Activated CD8-positive, alpha-beta memory T cell treated with anti-CD3 and anti-CD28 coated beads, Interleukin-2, amount 50 U/mL, for 1 hour (primary cell): ENCODE data around the gene IFI27L2.
"Not testable (repeated sequence)": the region's sequence is repeated elsewhere in the genome, so short reads cannot be mapped to it uniquely, and the experiment has no call there.

Experiments
- DNase-seq: peaks from one replicate; pipeline ENCODE4 v3.0.0-alpha.2; 2020; ENCODE audit errors: extremely low read depth

IFI27L2 gene

GRCh38 chr14:94129111-94129757 lies at the start of gene IFI27L2:
TSS of gene IFI27L2 (minus strand) at chr14:94129604. CDS start at chr14:94129564, 40 bp downstream.
- peak; percentile 22 for DNase-seq

DNA sequence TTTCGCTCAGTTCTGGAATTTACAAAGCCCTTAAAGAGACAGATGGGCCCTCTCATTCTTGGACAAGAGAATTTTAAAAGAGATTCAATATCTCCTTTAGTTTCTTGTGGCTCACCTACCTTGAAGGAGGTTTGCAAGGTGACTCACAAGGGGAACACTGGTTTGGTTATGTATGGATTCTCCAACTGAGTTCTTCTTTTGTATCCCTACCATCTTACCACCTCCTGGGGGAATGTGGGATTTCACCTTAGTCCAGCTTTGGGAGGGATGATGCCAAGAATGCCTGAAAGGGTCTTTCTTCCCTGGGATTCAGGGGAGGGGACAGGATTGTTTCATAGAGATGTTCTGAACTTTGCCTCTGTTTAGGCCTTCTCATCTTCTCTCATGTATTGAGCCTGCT lies 48.4 kb upstream of the IFI27L2 start:
- no peak for DNase-seq

- no peak for DNase-seq
These were observed 47.4 kb upstream of the IFI27L2 start for GRCh38 chr14:94176808-94177207.

DNA sequence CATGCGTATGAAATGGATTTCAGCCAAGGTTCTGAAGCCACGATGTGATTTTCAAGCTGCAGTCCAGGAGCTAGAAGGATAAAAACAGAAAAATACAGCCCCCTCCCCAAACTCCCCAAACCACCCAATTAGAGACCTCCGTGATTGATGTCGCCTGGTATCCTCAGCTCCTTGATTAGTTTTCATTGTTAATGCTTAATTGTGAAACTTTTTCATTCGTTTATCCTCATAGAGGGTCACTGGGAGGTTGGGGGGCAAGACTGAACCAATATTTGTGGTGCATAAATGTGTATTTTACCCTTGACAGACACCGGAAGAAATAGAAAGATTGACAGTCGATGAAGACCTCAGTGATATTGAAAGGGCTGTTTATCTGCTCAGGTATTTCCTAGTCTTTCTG lies 46.3 kb upstream of the IFI27L2 start:
- no peak for DNase-seq

DNA sequence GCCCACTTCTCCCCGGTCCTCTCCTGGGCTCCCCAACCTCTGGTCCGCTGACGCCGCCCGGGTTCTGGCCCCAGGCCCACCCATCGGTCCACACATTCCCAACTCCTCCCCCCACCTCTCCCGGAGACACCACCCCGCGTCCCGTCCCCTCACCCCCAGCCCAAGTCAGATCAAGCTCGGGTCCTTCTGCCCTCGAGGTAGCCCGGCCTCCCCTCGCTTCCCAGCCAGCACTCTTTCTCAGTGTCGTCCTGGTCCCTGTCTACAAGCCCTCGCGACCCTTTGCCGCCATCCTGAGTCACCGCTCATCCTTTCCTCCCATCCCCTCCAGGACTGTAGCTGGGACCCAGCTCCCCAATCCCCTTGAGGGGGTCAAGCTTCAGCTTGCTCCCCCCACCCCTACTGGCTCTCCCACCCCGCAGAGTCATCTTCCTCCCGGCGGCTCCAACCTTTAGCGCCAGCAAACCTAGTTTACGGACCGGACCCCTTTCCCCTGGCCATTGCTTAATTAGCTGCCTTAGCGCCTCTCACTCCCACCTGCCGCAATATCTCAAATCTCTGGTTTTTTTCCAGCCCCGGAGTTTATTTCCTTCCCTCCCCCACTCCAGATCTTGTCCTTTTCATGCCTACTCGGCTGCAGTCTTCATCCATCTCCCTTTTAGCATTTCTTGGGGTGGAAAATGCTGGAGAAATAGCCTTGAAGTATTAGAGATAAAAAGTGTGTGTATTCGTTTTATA lies 45.8 kb upstream of the IFI27L2 start:
- DNase-seq, result no peak

GRCh38 chr14:94174604-94175010 lies 45.2 kb upstream of the IFI27L2 start:
- DNase-seq, result no peak

- DNase-seq, result peak; percentile 72
These were observed 44.6 kb upstream of the IFI27L2 start, which contains the start of gene PPP4R4 for GRCh38 chr14:94173885-94174603. TSS of gene PPP4R4 (plus strand) at chr14:94174322. CDS start at chr14:94174466, 144 bp downstream.

DNA sequence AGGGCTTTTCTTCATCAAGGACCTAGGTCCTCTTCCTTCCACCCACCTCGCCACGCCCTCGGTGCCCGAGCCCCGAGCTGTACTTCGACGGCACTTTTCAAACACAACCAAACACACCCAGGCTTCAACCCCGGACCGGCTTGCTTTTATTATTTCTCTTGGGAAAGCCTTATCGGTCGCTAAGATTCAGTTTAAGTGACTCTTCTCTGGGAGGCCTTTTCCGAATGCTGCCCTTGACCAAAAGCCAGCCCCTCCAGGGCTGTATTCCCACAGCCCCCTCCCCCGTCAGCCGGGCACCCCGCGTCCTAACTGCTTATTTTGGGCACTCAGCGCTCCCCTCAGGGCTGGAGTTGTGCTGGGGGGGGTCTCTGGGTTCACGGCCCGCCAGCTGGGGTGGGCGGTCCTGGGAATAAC lies 44.1 kb upstream of the IFI27L2 start:
- DNase-seq, result no peak

DNA sequence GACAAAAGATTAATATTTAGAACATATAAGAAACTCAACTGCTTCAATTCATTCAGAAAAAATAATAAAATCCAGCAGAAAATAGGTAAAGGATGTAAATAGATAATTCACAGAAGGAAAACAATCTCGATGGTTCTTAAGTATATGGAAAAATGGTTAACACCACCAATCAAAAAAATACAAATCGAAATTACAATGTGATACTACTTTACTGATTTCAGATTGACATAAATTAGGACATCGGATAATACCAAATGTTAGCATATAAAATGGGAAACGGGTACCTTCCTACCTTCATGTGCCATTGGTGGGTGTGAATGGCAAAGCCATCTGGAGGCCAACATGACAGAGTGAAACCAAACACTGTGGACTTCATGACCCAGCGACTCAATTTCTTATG lies 43.1 kb upstream of the IFI27L2 start:
- no peak for DNase-seq

DNA sequence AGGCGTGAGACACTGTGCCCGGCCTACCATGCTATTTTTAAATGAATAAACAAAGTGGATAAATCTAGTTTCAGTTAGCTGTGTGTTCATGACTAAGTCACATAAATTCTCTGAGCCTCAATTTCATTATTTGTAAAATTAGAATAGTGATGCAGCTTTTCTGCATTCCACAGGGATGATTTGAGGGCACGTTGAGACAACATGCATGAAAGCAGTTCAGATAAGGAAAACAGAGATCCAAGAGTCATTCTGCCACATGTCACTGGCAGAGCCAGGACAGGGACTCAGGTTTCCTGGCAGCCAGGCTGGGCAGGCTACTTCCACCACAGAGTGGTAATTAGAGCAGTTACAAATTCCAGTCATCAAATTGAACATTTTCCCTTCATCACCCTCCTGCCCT lies 41.8 kb upstream of the IFI27L2 start:
- DNase-seq, result no peak

- no peak for DNase-seq
These were observed 40.7 kb upstream of the IFI27L2 start for GRCh38 chr14:94170136-94170535.

- no peak for DNase-seq
These were observed 36.3 kb upstream of the IFI27L2 start for GRCh38 chr14:94165744-94166143.

GRCh38 chr14:94164685-94165431 lies 35.5 kb upstream of the IFI27L2 start:
- no peak for DNase-seq

DNA sequence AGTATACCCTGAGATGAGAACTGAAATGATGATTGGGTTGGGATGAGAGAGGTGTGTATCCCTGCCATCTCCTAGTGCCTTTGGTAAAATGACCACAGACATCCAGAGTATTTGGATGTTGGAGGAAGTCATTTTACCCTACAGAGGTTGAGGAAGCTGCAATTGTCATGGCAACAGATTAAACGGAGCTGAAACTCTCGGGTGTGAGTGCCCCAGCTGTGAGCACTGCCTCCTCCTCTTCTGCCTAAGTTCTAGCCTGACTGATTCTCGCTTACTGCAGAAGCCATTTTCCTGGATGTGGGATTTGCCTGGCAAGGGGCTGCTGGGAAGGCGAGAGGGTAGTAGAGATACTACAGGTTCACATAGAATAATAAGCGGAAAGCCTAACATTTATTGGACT lies 34.4 kb upstream of the IFI27L2 start:
- DNase-seq, result no peak

DNA sequence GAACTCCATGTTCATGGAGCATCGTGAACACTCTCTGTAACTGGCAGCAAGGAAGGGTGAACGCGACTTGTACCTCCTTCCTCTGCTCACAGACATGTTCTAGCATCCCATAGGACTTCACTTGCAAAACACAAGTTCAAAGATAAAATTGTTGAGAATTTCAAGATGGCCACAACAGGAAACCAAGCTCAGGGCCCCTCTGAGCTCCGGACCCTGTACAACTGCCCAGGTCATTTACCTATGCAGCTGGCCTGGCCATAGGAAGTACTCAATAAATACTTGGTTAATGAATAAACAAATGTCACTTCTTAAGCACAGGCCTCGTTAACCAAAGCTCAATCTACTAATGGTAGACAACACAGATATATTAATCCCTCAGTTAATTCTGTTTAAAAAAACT lies 33.1 kb upstream of the IFI27L2 start:
- no peak for DNase-seq

DNA sequence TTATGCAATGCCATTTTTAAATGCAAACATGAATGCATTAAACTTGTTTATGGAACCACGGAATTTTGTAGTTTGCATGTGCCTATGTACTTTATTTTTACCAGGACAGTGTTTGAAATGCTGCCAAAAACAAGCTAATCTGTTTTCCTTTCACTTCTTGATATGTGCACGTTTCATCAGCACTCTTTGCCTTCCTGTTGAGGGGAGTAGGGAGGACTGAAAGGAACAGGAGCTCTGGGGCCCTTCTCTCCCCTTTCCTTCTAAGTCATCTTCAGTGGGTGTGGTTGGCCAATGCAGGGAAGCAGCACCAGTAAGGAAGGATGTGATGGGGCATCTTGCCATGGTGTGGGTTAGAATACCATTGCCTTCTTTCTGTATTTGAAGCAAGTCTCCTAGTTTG lies 32.6 kb upstream of the IFI27L2 start:
- no peak for DNase-seq

DNA sequence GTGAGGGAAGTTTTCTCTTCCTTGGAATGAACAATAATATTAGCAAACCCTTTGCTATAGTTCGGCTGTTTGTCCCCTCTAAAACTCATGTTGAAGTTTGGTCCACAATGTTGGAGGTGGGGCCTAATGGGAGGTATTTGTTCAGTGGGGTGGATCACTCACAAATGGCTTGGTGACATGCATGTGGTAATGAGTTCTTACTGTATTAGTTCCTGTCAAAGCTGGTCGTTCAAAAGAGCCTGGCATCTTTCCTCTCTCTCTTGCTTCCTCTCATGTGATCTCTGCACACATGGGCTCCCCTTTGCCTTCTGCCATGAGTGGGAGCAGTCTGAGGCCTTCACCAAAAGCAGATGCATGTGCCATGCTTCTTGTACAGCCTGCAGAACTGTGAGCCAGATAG lies 31.7 kb upstream of the IFI27L2 start:
- no peak for DNase-seq

DNA sequence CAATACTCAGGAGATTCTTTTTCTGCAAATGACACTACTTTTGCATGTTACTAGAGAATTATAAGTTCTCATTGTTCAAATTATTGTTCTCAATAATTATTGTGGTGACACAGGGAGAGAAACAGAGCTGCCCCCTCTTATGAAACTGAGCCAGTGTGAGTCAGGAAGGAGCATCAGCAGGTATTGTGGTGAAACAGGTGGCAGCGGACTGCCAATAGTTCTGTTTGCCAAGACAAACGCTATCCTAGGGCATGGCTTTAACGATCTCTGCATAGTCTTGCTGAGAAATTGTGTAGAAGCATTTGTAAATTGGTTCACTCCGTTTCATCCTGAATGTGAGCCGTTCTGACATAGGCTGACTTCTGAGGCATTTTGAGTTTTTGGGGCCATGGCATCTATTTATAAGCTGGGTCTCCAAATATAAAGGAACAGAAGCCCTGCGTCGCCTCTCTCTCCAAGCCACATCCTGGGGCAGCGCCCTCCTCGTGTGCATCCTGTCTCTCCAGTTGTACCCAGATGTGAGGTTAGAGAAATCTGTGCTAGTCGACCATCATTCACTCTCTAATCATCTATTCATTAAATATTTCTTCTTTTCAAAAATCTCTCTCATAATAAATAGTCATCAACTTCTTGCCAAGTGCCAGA lies 29.0 kb upstream of the IFI27L2 start:
- DNase-seq, result no peak

DNA sequence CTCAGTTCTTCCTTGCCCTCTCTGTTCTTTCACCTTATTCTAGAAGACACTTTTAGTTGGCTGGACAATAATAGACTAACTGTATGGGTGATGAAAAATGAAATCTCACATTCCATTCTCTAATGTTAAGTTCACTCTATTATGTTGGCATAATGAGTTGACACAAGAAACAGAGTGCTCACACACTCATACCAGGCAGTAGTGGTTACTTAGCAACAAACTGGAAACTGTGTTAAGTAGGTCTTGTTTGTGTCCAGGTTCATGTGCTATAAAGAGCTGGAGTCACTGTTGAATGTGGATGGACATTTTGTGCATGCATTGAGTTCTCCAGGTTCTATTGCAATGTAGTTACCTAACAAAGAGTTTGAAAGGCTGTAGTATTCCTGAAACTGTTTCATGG lies 27.8 kb upstream of the IFI27L2 start:
- no peak for DNase-seq

DNA sequence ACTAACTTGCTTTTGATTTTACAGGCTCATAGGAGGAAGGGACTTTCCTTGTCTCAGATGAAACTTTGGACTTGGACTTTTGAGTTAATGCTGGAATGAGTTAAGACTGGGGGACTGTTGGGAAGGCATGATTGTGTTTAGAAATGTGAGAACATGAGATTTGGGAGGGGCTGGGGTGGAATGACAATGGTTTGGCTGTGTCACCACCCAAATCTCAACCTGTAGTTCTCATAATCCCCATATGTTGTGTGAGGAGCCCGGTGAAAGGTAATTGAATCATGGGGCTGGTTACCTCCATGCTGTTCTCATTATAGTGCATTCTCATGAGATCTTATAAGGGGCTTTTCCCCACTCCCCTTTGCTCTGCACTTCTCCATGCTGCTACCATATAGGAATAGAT lies 26.7 kb upstream of the IFI27L2 start:
- DNase-seq, result not testable (repeated sequence)

DNA sequence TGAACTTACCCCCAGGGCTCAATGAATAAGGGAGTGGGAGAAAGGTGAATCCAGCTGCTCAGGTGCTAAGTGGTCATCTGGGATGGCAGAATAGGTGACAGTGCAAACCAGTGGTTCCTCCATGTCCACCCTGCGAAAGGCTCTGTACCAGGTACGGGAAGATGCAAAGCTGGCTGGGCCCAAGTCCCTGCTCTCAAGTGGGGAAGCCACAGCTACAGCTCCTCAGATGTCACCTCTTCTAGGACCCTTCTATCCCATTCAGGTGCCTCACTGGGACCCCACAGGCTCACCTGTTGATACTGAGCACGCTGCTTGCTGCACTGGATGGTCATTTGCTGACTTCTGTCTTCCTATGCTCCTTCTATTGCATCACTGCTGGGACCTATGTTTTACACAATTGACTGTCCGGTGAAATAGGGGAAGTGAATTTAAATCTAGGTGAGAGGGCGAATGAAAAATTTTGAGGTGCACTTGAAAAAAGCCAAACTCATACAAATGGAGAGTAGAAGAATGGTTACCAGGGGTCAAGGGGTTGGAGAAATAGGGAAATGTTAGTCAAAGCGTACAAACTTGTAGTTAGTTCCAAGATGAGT lies 24.4 kb upstream of the IFI27L2 start:
- no peak for DNase-seq
